Mucosa of gallbladder (tissue), 1 donor: ENCODE results near the gene LGALS9. TPM values are rescaled to one million over a fixed set of nuclear protein-coding genes. Genes with fewer than 3 reads are reported as not detected.
A peak's percentile ranks its signal among the peaks of the same experiment; 100 is the strongest.
"Not testable (repeated sequence)": the region's sequence is repeated elsewhere in the genome, so short reads cannot be mapped to it uniquely, and the experiment has no call there.

Source experiments
- DNase-seq: peaks from one replicate; pipeline ENCODE4 v3.0.0-alpha.2; 2020; ENCODE audit warnings: low spot score
- total RNA-seq: library from RNA; stranded (reverse); gene quantifications from one replicate; pipeline ENCODE4 v1.2.1, GENCODE V29; 2021
- donor health status: DM: no; HTN: no; CAD: no.

LGALS9 gene
- total RNA-seq, 1 donor from 2014 or later, result 103 TPM

DNA sequence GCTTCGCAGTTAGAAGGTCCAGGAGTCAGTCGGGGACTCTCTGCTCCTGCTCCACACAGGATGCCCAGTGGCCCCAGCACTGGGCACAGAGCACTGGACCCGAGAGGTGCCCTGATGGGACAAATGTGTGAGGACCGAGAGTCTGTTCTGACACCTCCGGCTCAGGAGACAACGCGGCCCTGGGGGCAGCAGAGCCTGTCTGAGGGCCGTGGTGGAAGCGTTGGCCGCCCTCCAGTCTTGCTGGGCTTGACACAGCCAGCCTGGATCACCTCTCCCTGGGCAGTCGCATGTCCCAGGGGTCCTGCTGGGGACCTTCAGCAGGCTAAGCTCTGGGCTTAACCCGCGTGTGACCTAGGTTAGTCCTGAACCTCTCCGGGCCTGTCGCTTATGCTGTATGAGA lies 23.1 kb downstream of the LGALS9 start:
- no peak for DNase-seq

DNA sequence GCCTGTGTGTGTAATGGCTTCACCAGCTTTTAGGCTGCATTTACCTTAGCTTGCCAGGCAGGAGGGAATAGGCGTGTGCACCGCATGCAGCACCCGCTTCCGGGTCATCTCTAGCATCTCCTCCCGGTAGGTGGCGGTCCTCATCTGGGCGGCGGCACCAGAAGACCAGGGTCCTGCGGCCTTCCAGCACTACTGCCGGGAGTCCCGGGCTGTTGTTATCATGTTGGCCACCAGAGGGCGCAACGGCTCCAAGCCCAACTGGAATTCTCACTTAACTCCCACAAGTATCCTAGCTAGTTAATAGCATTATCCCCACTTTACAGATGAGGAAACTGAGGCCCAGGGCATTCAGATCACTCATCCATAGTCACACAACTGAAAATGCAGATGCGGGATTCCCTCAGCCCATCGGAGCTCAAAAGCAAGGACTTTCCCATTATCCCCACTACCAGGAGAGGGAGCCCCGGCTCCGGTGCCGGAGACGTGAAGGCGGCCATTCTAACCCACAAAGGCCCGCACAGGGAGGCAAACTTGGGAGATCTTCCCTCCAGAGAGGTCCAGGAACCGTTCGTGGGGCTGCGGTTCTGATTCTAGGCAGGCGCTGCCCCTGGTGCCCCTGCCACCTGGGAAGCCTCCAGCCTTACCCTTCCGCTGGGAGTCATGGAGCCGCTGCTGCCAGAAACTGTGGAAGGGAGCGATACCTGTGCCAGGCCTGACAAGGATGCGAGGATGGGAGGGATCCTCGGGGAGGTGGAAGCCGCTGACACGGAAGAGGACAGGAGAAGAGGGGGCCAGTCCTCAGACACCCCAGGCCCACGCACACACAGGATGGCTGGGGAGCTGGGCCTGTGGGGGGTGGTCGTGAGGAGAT lies 23.9 kb downstream of the LGALS9 start:
- peak; percentile 66 for DNase-seq

DNA sequence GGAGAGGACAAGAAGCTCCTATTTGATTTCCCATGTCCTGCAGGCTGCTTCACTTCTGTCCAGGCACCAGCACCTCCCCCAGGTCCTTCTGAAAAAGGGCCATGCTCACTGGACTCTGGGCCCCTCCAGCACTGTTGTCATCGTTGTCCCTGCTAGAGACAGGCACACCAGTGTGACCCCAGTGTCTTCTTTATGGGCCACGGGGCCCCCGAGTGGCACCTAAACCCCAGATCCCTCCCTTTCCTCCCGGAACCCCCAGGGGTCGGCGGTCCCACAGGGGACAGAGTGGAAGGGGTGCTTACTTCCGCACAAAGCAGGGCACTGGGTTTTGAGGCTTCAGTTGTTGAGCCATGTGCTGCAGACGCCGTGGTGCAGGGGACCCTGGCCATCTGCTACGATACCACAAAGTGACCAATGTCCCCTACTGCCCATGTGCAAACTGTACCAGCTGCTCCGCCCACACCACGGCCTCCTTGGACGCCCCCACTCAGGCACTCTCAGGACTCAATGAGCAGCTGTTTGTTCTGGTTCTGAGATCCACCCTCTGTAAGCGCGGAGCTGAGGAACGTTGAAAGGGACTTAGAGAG lies 24.6 kb downstream of the LGALS9 start:
- DNase-seq, result not testable (repeated sequence)

DNA sequence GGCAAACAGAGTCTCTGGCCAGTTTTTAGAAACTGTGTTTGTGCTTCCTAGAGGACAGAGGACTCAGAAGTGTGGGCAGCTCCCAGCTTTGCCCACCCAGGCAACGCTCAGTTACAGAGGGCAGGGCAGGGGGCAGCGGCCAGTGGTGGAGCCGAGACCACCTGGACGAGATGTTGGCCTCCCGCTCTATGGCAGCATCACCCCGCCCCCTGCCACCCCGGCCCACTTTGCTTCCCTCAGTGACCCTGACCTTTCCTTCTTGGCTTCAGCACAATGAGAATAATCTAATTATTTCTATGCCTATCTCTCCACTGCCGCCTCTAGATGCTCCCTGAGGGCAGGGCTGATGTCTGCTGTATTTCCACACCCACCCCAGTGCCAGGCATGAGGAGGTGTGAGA lies 25.6 kb downstream of the LGALS9 start:
- not testable (repeated sequence) for DNase-seq

DNA sequence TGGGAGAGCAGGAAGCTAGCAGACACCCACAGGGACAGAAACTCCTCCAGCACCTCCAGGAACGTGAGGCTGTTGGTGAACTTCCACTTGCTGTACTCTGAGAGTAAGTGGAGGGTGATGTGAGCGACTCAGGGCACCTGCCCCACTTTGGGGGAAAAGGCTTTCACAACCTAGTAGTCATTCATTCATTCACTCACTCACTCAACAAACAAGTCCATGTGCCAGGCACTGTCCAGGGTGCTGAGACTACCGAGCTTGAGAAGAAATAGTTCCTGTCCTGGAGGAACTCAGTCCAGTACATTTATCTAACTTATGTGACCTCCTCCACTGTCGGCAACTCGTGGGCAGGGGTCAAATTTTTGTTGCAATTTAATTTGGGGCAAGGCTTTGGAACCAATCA lies 26.6 kb downstream of the LGALS9 start:
- no peak for DNase-seq

DNA sequence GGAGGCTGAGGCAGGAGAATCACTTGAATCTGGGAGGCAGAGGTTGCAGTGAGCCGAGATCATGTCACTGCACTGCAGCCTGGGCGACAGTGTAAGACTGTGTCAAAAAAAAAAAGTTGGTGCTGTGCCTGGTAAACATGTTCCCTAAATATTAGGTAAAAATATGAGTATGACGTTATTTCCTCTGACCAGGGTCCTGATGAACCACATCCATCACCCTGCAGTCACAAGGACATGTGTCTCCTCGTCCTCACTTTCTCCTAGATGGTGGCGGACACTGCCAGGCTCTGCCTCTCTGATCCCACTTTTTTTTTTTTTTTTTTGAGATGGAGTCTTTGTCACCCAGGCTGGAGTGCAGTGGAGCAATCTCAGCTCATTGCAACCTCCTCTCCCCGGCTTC lies 28.7 kb downstream of the LGALS9 start:
- no peak for DNase-seq

DNA sequence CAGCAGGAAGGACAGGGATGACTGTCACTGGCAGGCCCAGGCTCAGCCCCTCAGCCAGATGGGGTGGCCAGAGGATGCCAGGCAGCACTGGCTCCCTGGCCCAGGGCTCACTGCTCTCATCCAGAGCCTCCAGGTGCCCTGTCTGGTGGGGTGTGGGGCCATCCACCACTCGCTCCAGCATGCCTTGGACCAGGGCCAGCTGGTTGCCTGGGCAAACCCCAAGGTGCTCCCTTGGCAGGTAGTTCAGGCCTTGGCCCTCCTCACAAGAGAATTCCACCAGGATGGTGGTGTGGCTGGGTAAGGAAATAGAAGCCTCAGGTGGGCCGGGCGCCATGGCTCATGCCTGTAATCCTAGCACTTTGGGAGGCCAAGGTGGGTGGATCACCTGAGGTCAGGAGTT lies 29.4 kb downstream of the LGALS9 start:
- DNase-seq, result no peak

DNA sequence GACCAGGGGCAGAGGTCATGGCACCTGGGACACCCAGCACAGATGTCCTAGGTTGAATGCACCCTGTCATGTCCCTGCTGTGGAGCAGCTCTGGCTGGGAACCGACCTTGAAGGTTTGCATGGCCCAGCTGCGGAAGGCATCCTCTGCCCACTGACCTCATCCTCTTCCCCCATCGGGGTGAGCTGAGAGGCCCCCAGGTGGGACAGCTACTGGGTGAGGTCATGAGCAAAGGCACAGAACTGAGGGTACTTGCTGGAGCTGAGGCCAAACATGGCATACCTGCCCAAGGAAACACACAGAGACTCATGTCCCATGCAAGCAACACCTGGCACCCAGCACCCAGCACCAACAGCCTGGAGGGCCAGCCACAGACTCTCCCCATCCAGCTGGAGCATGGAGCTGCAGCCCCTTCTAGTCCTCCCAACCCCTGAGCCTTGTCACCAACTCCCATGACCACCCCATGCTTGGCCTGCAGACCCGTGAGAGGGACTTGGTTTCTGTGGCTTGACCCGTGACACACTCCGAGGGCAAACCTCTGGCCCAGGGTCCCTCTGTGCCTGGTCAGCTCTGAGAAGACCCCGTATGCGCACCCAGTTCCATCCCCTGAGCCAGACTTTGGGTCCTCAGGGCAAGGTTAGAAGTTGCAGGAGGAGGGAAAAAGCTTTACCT lies 33.1 kb downstream of the LGALS9 start:
- no peak for DNase-seq

DNA sequence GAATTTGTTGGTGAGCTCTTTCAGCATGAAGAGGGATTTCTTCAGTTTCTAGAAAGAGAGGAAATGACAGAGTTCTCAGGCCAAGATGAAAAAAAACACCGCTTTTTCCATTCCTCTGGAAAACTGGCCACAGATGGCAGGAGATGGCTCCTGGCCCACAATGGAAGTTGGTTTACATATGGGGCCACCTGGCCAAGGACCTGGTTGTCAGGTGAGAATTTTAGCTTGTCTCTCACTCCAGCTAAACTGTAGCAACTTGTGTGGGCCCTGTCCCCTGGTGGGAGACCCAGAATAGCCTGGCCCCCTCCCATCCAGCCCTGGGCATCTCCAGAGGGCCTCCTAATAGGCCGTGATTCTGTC lies 33.6 kb downstream of the LGALS9 start:
- no peak for DNase-seq

DNA sequence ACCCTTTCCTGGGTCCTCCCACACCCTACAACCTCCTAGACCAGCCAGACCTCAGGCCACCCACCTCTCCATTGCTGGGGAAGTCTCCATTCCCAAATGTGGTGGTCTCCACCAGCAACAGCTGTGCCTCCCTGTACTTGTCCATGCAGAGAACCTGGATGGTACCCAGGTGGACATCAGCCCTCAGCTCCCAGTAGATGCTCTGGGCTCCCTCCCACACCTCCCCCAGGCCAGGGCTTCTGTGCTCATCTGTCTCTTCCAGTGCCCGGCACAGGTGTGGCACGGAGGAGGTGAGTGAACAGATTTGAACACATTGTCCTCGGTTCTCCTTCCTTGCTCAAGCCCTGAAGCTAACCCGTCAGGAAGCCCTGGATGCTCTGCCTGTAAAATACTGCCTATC lies 34.6 kb downstream of the LGALS9 start:
- no peak for DNase-seq

DNA sequence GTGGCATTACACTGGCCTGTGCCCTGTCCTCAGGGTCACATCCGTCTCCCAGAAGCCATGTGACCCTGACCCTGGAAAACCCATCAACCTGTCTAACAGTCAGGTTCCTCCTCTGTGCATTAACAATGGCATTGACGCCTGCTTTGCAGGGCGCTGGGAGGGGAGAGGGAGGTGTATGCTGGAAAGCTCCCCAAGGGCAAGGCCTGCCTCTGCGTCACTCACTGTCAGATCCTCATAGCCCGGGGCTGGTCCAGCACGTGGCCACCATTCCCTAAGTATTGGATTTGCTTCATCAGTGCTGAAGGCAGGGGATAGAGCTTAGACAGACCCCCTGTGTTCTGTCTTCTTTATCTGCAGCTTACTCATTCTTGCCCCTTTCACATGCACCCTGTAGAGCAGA lies 35.3 kb downstream of the LGALS9 start:
- DNase-seq, result not testable (repeated sequence)

DNA sequence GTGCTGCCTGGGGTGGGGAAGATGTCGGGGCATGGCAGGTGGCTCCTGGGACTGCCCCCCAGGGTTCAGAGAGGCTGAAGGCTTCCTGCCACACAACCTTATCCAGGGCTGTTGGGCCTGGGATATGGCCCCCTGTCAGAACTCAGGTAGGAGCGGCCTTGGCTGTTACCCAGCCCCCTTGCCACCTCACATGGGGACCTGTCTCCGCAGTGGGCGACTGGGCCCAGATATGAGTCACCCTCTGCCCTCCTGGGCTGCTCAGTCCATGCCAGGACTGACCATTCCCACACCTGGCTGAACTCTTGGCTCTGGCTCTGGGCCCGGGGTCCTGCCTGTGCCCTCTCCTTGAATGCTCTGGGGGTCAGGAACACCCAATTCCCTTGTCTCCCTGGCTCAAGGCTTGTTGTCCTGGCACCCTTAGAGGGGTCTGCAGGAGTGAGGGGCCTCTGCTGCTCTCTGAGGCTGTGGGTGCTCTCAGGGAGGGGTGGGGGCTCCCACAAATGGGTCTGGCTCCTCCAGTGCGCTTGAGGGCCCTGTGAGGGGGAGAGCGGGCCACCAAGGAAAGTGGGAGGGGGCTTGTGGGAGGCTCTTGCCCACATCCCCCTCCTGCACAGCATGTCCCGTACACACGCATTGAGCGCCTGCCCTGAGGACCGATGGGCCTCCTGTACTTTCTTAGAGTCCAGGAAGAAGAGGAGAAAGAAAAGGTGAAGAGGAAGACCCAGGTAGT lies 36.0 kb downstream of the LGALS9 start:
- DNase-seq, result no peak

DNA sequence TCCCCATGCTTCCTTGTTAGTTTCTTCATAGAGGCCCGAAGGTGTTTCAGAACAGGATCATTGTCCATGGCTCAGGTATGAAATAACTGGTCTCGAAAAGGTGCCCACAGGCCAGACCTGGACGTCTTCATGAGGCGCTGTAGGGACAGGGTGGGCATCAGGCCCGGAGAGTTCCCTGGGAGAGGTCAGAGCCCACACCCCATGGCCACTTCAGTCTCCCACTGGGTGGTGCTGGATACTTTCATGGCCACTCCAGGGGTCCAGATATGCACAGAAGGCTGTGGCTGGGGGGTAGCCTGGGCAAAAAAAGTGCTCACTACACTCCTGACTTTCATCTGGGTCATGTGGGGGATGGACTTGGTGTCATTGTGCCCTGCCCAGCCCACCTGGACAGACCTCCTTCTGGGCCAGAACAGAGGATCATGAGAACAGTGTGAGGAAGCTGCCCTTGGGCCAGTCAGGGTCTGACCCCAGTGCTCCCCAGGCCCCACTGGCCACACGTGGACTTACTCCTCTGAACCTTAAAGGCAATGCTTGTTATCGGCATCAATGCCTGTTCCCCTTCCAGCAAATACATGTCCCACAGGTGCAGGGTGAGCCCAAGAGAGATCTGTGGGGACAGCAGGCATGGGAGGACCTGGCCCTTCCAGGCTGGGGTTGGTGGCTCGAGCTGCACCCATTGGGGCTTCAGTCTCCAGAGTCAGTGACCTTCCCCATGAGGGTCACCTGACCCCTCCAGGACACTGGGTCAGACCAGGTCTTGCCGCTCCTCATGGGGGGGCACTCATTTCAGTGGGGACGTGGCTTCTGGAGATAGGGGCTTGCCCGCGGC lies 36.9 kb downstream of the LGALS9 start:
- no peak for DNase-seq

DNA sequence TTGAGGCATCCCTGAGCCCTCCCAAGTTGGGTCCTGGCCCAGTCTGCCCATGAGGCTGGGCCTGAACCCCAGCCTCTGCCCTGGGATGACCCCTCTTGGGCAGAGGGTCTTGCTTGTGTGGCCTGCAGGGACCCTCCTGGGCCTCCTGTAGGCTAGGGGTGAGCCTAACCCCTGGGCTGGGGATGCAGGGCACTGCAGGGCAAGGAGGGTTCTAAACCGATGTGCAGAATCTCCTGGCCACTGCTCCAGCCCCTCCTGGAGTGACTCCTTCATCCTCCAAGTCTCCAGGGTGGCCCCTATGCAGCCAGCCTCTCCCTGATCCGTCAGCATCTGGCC lies 37.5 kb downstream of the LGALS9 start:
- no peak for DNase-seq

DNA sequence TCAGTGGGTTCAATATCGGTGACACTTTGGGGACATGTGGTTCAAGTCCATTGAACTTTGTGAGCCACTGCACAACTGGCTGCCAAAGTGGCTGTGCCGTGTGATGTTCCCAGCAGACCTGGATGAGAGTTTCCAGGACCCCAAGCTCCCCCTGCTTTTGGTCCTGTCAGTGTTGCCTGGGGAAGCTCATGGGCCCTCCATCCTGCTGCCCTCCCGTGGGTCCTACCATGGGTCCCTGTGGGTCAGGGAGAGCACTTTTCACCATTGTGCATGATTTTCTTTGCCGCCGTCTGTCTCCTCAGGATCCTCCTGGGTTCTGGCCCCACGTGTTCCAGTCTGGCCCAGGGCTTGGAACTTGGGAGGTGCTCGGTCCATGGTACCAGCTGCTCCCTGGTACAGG lies 38.1 kb downstream of the LGALS9 start:
- no peak for DNase-seq

DNA sequence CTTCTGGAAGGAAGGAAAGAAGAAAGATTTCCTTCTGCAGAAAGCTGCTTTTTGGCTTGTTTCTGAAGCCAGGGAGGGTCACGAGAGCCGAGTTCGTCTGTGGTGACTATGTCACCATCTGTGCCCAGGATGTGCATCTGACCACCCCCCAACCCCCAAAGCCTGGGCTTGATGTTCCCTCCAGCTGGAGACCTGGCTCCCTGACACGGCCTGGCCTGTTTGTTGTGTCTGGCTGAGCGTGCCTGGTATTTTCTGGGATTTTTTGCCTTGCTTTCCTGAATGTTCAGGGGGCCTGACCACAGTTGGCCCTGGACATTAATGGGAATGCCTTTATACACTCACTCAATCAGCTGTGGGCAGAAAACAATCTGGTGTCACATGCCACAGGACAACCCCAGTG lies 38.9 kb downstream of the LGALS9 start:
- no peak for DNase-seq

DNA sequence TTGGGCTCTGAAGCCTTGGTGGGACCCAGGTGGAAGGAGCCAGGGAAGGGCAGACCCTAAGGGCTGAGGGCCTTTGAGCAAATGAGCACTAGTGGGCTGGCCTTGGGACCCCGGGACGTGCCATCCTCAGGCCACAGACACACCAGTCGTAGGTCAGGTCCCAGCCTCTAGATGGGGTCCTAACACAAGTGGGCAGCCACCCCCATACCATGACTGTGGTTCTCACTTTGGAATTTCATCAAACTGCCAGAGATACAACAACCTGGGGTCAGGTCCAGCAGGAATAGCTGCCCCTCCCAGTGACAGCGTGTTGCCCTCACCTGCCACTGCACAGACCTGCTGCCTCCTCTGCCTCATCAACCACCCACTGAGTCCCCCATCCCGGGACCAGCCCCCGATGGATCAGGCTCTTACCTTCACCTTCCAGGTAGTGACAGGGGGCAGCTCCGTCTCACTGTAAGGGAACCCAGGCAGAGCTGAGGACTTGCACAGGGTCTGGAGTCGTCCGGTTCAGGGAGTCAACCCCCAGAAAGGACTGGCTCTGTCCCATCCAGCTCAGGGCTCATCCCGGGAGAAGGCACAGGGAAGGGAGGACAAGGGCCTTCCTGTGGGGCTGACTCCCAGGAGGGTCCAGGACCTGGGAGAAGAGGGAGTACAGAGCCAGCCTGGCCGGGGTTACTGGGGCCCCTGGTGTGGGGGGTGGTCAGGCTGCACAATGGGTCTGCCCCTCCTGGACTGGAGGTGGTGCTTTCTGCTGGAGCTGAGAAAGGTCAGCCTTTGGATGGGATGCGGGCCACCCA lies 40.0 kb downstream of the LGALS9 start:
- DNase-seq, result no peak

DNA sequence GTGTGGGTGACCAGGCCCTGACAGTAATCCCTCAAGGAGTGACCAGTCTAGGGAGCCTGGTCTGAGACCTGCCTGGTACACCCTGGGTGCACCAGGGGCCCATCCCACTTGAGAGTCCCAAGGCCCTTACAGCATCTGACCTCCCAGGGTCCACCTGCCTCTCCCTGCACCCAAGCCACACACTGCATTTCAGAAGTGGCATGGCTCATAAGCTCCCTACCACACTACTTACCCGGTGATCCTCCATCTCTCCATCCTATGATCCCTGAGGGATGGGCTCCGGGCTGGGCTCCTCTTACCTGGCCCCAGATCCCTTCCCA lies 40.6 kb downstream of the LGALS9 start:
- no peak for DNase-seq

DNA sequence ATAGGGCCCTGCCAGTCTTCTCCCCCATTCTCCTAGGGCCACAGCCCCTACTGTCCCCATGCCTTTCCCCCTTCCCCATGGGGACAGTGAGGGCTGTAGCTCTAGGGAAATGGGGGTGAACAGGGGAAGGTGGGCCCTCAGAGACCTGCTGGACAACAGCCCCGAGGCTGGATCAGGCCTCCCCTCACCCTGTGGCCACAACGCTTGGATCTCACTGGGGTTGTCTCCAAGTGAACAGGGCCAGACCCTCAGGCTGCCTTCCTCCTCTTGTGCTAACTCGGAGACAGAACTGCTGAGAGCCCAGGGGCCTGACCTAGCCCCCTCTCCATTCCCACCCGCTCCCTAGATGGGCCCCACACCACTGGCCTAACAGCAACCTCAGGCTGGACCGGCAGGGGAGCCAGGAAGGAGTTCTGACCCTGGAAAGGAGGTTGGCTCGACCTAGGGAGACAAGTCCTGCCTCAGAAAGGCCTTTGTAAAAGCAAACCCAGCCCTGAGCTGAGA lies 41.0 kb downstream of the LGALS9 start:
- not testable (repeated sequence) for DNase-seq

DNA sequence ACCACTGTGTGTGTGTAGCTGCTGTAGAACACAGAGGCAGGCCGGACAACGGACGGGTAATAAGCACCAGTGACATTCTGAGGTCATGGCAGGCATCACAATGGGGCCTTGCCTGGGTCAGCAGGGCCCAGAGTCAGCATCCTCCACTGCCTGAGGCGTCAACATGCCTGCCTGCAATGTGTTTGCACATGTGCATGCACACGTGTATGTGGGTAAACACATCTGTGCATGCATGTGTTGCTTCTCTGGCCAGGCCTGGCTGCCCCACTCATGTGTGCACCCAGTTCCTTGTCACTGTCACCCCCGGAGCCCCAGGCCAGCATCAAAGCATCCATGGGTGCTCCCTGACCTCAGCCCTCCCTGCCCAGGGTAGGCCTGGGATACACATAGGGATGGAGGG lies 43.3 kb downstream of the LGALS9 start:
- no peak for DNase-seq

DNA sequence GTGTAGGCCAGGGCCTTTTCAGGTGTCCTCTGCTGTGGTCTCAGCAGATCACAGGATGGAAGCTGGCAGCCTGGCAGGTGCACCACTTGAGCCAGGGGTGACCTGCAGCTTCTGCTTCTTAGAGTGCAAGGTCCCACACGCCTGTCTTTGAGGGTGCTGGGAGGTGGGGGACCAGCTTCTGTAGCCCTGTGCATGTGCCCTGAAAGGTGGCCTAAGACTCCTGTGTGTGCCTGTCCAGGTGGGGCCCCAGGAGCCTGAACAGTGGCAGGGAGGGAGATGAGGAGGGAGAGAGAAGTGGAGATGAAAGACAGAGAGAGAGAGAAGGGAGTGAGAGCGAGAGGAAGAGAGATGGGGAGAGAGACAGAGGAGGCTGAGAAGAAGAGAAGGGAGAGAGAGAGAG lies 46.2 kb downstream of the LGALS9 start:
- no peak for DNase-seq
